Mammary epithelial cell (primary cell): ENCODE measurements around the gene LDLRAP1.

Experiments used
- CTCF ChIP-seq, 2 donors: IDR thresholded peaks in 1 of 2; conservative IDR thresholded peaks in 1 of 2; 2 replicates each; pipeline ENCODE4 v1.5.1; 2011 to 2012; ENCODE audit warnings: inconsistent platforms in 2 of 2, low read length in 2 of 2, mild to moderate bottlenecking in 2 of 2, control low read depth in 1 of 2, low read depth in 1 of 2; ENCODE audit not compliant: insufficient read depth in 1 of 2; ENCODE audit errors: extremely low read depth in 1 of 2
- EZH2 ChIP-seq: IDR thresholded peaks from 2 replicates; pipeline ENCODE4 v1.6.1; 2012; ENCODE audit warnings: low read length, inconsistent platforms, borderline replicate concordance

- no peak for TF ChIP-seq CTCF (conservative IDR thresholded peaks at IDR 0.05 in 1 of 2, IDR thresholded peaks at IDR 0.05 in 1 of 2; ENCODE audit: extremely low read depth in 1 of 2, insufficient read depth in 1 of 2, low read depth in 1 of 2, low read length in 2 of 2)
- no peak for TF ChIP-seq EZH2
Measured at GRCh38 chr1:25554886-25555752, 11.7 kb downstream of the LDLRAP1 start.
